Occipital lobe (tissue), 2 donors: ENCODE results near the gene DDX49. TPM values are rescaled to one million over a fixed set of nuclear protein-coding genes. Genes with fewer than 3 reads are reported as not detected.
"Not testable (repeated sequence)": the region's sequence is repeated elsewhere in the genome, so short reads cannot be mapped to it uniquely, and the experiment has no call there.

Experiments used
- DNase-seq: peaks from one replicate; lab custom pipeline; 2025; lab: John Stamatoyannopoulos, UW
- total RNA-seq: library from RNA; depleted of rRNA; stranded (reverse); fragments of >200 nt; gene quantifications from one replicate; pipeline ENCODE4 v1.2.3, GENCODE V29; 2014

DDX49 gene
- total RNA-seq, 1 donor from 2014 or later = 45.7 TPM

- DNase-seq = peak; percentile 20
Observed at GRCh38 chr19:18895824-18896341, 23.6 kb upstream of the DDX49 start, which contains the start of gene CERS1. TSS of gene CERS1 (minus strand) at chr19:18896158. CDS start at chr19:18896072, 86 bp downstream.

- DNase-seq = peak; percentile 18
Observed at GRCh38 chr19:18896421-18896841, 23.1 kb upstream of the DDX49 start.

- DNase-seq = no peak
Observed at GRCh38 chr19:18897094-18898029, 22.2 kb upstream of the DDX49 start.

- DNase-seq = no peak
Observed at GRCh38 chr19:18898081-18898606, 21.4 kb upstream of the DDX49 start.

GRCh38 chr19:18898607-18899408 is 20.7 kb upstream of the DDX49 start:
- no peak for DNase-seq

- no peak for DNase-seq
Observed at GRCh38 chr19:18899624-18900560, 19.6 kb upstream of the DDX49 start.

- no peak for DNase-seq
Observed at GRCh38 chr19:18900700-18901481, 18.6 kb upstream of the DDX49 start.

- no peak for DNase-seq
Observed at GRCh38 chr19:18901491-18901890, 18.0 kb upstream of the DDX49 start.

GRCh38 chr19:18902519-18902918 is 17.0 kb upstream of the DDX49 start:
- DNase-seq = not testable (repeated sequence)

GRCh38 chr19:18903156-18904037 is 16.1 kb upstream of the DDX49 start:
- no peak for DNase-seq

- DNase-seq = peak; percentile 19
Observed at GRCh38 chr19:18904334-18905057, 15.0 kb upstream of the DDX49 start.

- DNase-seq = no peak
Observed at GRCh38 chr19:18905058-18905456, 14.5 kb upstream of the DDX49 start.

- no peak for DNase-seq
Observed at GRCh38 chr19:18905513-18906236, 13.8 kb upstream of the DDX49 start.

- peak; percentile 59 for DNase-seq
Observed at GRCh38 chr19:18906605-18907519, 12.7 kb upstream of the DDX49 start.

- no peak for DNase-seq
Observed at GRCh38 chr19:18908917-18909619, 10.4 kb upstream of the DDX49 start.

GRCh38 chr19:18910010-18910409 is 9.5 kb upstream of the DDX49 start:
- DNase-seq = no peak
